Measurements from ENCODE around the gene CDT1.

The CDT1 gene

GRCh38 chr16:88800277-88800592 lies 3.4 kb upstream of the CDT1 start:
- ChIA-PET CTCF (interaction anchor here (0.8 to 3.3 kb wide), 6 partner anchors 13 to 64 kb away, joined by 3 to 20 read pairs (median 4); partner anchors contain the start of gene PIEZO1), POLR2A (interaction anchor here (0.8 kb wide), 1 partner anchor 15 kb away, joined by 4 read pairs; the partner anchor contains the start of gene PIEZO1)
- no peak for TF ChIP-seq CTCF (IDR thresholded peaks at IDR 0.05; ENCODE audit: insufficient read depth, low read length, missing control alignments)
- no peak for DNase-seq (ENCODE audit: low read depth, low spot score)
- no peak overlapping the region for H3K4me3 ChIP-seq (ENCODE audit: low read depth, low read length)

GRCh38 chr16:88804173-88804551 lies 573 bp downstream of the CDT1 start:
- ChIA-PET POLR2A (no interaction called here), CTCF (interaction anchor here (1.7 to 2.3 kb wide), 3 partner anchors 61 to 69 kb away, joined by 4 to 6 read pairs (median 5); no protein-coding TSS in a partner anchor)
- no peak for TF ChIP-seq CTCF (IDR thresholded peaks at IDR 0.05; ENCODE audit: insufficient read depth, low read length, missing control alignments)
- DNase-seq (ENCODE audit: low read depth, low spot score) = no peak
- H3K4me3 ChIP-seq (ENCODE audit: low read depth, low read length) = peak overlapping the region; percentile 70

DNA sequence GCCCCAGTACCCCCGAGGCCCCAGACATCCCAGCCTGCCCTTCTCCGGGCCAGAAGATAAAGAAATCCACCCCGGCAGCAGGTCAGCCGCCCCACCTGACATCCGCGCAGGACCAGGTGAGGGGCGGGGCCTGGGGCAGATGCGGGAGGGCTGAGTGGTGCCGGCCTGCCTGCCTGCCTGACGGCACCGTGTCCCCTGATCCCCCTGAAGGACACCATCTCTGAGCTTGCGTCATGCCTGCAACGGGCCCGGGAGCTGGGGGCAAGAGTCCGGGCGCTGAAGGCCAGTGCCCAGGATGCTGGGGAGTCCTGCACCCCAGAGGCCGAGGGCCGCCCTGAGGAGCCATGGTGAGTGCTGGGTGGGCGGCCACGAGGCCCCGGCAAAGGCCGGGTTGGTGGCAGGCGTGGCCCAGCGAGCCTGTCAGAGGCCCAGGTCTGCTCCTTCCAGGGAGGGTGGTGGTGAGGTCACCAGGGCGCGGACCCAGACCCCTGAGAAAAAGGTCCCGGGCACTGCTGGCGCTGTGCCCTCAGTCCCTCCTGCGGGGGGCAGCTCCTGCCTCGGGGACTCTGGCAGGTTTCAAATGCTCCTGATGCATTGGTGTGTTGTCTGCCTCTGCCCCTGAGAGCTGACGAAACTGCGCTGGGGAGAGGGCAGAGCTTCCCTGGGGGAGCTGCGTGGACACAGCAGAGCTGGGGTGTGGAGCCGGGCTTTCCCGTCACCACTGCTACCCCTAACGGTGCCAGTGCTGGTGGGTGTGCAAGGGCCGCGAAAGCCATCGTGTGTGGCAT lies 1.2 kb downstream of the CDT1 start:
- peak overlapping the region; percentile 70 for H3K4me3 ChIP-seq (ENCODE audit: low read depth, low read length)
- ChIA-PET CTCF (interaction anchor here (1.7 to 2.3 kb wide), 2 partner anchors 62 to 69 kb away, joined by 4 to 6 read pairs; no protein-coding TSS in a partner anchor), POLR2A (no interaction called here)
- no peak for DNase-seq (ENCODE audit: low read depth, low spot score)
- TF ChIP-seq CTCF (IDR thresholded peaks at IDR 0.05; ENCODE audit: insufficient read depth, low read length, missing control alignments) = no peak

GRCh38 chr16:88805340-88805715 lies 1.7 kb downstream of the CDT1 start:
- no peak overlapping the region; the same call in 1 of the 2 replicates for H3K4me3 ChIP-seq (ENCODE audit: low read depth, low read length)
- POLR2A ChIA-PET = interaction anchor here (1.2 kb wide), 1 partner anchor 24 kb away, joined by 3 read pairs; no protein-coding TSS in a partner anchor

GRCh38 chr16:88805887-88806393 lies 2.4 kb downstream of the CDT1 start:
- TF ChIP-seq CTCF (IDR thresholded peaks at IDR 0.05; ENCODE audit: insufficient read depth, low read length, missing control alignments) = no peak
- no peak for DNase-seq (ENCODE audit: low read depth, low spot score)
- ChIA-PET POLR2A (interaction anchor here (0.8 to 1.2 kb wide), 2 partner anchors 21 to 24 kb away, joined by 3 to 4 read pairs; partner anchors contain the start of gene PIEZO1), CTCF (no interaction called here)
- H3K4me3 ChIP-seq (ENCODE audit: low read depth, low read length) = no peak overlapping the region

More at GRCh38 chr16:88805340-88805715, 1.7 kb downstream of the CDT1 start:
- CTCF ChIA-PET = interaction anchor here (1.7 kb wide), 1 partner anchor 62 kb away, joined by 4 read pairs; no protein-coding TSS in a partner anchor
- TF ChIP-seq CTCF (IDR thresholded peaks at IDR 0.05; ENCODE audit: insufficient read depth, low read length, missing control alignments) = no peak
- DNase-seq (ENCODE audit: low read depth, low spot score) = no peak

DNA sequence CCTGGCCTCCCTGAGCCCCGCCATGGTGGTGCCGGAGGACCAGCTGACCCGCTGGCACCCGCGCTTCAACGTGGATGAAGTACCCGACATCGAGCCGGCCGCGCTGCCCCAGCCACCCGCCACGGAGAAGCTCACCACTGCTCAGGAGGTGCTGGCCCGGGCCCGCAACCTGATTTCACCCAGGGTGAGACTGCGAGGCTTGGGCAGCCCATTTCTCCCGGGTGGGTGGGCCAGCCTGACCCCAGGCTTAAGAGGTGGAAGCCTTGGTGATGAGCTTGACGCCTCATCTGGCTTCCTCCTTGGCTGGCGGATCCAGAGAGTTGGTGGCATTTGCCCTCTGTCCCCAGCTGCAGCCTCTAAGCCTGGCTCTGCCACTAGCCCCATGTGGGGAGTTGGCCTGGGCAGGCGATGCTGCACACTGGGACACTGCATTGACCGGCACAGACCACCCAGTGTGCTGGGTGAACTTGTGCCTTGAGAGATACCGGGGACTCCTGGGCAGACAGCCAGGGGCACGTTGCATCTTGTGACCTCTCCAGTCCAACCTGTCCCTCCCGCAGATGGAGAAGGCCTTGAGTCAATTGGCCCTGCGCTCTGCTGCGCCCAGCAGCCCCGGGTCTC lies 3.0 kb downstream of the CDT1 start:
- POLR2A ChIA-PET = interaction anchor here (0.8 to 1.2 kb wide), 2 partner anchors 22 to 25 kb away, joined by 3 to 4 read pairs; partner anchors contain the start of gene PIEZO1
- CTCF ChIA-PET = interaction anchor here (0.7 to 1.3 kb wide), 2 partner anchors 70 to 360 kb away, joined by 3 to 4 read pairs; no protein-coding TSS in a partner anchor
- DNase-seq (ENCODE audit: low read depth, low spot score) = no peak
- TF ChIP-seq CTCF (IDR thresholded peaks at IDR 0.05; ENCODE audit: insufficient read depth, low read length, missing control alignments) = no peak
- H3K4me3 ChIP-seq (ENCODE audit: low read depth, low read length) = no peak overlapping the region

Measured in AG04449 (cell line).